NCI-H82 treated with DMSO at 0.1 percent for 48 hours (cell line): ENCODE results near the gene GLA.
A peak's percentile ranks its signal among the peaks of the same experiment; 100 is the strongest.

ENCODE experiments used
- DNase-seq: peaks from one replicate; lab custom pipeline; 2025; ENCODE audit not compliant: unreplicated experiment; lab: John Stamatoyannopoulos, UW

The GLA gene

DNA sequence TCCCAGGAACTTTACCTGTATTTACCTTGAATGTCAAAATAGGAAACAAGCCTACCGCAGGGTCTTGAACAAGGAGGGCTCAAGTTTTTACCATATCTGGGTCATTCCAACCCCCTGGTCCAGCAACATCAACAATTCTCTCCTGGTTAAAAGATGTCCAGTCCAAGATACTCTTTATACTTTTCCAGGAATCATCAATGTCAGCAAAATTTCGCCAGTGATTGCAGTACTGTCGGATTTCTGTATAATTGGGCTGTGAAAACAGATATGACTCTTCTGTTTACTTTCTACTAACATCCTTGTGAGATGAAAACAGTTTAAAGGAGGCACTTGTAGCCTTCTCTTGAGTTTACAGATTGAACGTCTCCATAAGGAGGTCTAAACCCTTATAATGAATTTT is 9.0 kb downstream of the GLA start:
- no peak for DNase-seq

- DNase-seq, result no peak
Observed at GRCh38 chrX:101397779-101398178, 9.9 kb downstream of the GLA start.

DNA sequence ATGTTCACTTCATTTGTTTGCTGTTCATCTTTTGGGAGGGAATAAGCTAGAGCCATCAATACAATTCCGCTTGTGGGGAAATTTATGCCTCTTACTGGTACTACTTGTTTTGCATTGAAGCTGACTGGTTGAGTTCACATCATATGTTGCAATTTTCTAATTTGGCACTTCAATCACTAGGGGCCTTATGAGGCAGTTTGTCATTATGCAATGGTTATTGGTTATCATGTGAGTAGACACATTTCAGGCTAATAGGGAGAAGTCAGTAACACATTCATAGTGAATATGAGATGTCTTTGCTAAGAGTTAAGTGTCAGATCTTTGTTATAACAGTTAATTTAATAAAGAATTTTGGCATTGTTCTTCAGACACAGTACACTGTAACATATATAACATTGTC is 11.9 kb downstream of the GLA start:
- DNase-seq, result no peak

DNA sequence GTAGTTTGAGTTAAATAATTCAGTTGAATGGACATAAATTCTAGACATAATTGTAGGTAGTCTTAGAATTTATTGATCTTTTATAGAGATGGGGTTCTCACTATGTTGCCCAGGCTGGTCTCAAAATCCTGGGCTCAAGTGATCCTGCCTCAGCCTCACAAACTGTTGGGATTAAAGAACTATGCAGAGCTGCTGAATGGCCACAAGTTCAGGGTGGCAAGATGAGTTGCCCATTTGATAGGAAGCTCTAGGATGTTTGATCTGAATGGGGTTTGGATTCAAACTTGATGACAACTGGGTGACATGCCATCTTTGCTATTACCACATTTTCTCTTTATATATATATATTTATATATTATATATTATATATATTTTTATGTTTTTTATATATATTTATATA is 13.4 kb downstream of the GLA start:
- DNase-seq, result no peak

DNA sequence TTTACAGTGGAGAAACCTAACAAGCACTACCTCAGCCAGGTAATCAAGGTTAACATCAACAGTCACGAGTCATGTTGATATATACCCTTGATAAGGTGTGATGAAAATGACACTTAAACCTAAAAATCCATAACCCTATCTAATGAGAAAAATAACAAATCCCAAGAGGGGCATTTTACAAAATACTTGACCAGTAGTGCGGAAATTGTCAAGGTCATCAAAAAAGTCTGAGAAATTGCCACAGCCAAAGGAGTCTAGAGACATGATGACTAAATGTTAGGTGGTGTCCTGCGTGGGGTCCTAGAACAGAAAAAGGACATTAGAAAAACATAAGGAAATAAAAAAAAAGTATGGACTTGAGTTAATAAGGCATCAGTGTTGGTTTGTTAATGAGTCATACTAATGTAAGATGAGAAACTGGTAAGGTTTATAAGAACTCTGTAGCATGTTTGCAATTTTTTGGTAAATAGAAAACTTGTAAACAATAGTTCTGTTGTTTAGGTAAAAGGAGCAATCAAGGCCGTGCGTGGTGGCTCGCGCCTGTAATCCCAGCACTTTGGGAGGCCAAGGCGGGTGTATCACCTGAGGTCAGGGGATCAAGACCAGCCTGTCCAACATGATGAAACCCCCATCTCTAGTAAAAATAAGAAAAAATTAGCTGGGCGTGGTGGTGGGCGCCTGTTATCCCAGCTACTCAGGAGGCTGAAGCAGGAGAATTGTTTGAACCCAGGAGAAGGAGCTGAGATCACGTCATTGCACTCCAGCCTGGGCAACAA is 14.0 kb downstream of the GLA start:
- no peak for DNase-seq

- no peak for DNase-seq
Observed at GRCh38 chrX:101391831-101392230, 15.9 kb downstream of the GLA start.

GRCh38 chrX:101390664-101391525 is 16.8 kb downstream of the GLA start, which contains the start of gene RPL36A:
Gene RPL36A (plus strand): TSS chrX:101391011. CDS start chrX:101391044, 33 bp downstream.
- peak; percentile 82 for DNase-seq

DNA sequence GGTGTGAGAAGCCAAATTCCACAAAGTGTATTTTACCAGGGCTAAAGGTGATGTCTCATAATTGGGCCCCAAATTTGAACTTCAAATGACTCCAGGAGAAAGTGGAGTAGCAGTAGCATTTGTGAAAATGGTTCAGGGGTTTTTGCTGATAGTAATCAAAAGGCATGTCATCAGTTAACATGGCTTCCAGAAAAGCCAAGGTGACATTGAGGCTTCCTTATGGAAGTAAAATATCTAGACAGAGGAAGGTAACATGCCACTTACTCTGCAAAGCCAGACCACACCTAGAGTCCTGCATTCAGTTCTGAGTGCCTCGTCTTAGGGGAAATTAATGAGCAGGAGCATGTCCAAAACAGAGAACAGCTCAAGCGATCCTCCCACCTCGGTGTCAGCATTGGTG is 19.1 kb downstream of the GLA start:
- DNase-seq, result no peak

DNA sequence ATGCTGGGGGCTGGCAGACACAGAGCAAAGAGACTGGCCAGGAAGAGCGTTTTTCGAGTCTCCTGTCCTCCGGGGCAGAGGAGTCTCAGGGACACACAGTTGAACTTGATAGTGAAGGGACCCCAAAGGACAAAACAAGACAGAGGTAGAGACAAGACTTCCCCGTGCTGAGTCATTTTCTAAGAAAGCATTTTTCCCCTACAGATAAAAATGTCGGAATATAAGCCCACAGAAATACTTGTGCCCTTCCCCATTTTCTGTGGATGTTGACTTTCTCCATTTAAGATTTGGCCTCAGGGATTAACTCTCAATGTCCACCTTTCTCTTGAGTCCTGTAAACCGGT is 21.2 kb downstream of the GLA start:
- DNase-seq, result no peak

GRCh38 chrX:101385795-101386541 is 21.8 kb downstream of the GLA start, which contains the start of gene BTK:
Gene BTK (minus strand): TSS chrX:101386191. CDS start chrX:101375284, 10,907 bp downstream.
- DNase-seq, result no peak

DNA sequence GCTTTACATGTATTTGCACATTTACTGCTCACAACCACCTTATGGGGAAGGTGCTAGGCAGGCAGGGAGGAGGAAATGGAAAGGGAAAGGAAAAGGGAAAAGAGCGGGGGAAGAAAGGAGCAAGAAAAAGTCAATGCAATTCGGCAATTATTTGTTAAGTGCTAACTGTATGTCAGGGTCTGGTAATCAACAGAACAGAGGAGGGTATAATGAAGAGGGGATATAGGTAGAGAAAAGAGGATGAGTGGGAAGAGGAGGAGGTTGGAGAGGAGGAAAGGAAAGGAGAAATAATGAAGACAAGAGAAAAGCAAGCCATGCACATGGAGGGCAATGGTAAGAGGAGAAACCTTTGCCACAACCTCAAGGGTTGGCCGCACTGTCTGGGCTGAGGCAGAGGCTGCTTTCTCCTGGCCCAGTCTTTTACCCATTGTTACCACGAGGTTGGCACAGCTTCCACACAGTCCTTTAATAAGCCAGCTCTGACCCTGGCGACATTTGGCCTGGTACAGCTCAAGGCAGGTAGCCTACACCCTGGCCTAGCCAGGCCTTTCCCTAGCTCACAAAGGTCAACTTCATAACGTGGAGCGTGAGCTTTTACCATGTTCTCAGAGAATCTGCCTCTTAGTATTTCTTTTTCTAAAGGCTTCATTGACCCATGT is 22.6 kb downstream of the GLA start:
- DNase-seq, result no peak

DNA sequence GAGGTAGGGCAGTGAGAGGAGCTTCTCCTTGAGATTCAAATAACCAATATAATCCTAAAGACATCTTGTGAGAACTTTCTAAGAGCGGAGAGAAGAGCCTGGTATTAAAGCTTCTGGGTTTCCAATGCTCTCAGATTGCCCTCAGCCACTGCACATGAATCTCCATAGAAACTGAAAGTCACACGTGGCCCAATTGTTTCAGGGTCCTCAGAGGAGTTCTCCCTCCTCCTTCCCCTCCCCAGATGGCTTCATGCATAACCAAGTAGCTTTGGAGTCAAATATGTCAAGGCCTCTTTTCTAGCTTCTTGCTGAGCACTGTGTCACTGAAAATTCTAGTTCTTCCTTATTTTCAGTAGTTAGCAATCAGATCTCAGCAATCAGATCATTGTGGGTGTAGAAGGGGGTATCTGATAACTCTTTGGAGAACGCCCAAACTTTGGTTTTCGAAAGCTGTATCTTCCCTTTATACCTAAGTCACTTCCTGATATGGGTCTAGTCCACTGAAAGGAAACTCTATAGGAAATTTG is 24.0 kb downstream of the GLA start:
- DNase-seq, result no peak

DNA sequence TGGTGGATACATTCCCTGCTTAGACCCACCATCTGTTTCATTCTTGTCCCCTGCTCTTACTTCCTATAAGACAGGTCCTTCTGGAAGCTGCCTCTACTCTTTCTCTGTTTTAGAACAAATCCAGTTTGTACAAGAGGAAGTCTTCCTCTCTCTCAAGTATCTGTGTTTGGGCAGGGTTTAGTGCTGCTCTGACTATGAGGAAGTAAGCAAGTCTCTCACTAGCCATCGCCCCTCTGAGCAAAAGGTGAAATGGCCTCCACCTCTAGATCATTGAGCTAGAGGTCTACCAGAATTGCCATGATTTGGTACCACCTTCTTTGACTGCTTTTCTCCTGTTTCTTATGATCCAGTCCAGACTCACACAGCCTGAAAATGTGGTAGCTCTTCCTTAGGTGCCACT is 30.2 kb downstream of the GLA start:
- no peak for DNase-seq

GRCh38 chrX:101370888-101371504 is 36.7 kb downstream of the GLA start:
- no peak for DNase-seq

- DNase-seq, result no peak
Observed at GRCh38 chrX:101369687-101370086, 38.0 kb downstream of the GLA start.

DNA sequence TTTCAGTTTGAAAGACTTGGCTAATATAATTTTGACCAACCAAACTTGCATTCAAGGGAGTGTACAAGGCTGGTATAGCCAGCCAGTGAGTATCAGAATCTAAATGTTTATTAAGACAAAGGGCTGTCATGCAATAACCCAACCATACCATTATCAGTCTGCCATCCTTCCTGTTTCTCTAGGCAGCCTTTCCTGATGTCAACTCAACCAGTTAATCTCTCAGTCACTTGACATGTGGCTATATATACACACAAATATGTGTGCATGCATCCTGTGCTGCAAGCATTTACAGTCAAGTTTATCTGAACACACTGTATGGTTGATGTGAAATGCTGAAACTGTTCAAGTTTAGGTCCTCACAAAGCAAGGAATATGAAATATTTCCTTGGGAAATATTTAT is 38.9 kb downstream of the GLA start:
- no peak for DNase-seq

DNA sequence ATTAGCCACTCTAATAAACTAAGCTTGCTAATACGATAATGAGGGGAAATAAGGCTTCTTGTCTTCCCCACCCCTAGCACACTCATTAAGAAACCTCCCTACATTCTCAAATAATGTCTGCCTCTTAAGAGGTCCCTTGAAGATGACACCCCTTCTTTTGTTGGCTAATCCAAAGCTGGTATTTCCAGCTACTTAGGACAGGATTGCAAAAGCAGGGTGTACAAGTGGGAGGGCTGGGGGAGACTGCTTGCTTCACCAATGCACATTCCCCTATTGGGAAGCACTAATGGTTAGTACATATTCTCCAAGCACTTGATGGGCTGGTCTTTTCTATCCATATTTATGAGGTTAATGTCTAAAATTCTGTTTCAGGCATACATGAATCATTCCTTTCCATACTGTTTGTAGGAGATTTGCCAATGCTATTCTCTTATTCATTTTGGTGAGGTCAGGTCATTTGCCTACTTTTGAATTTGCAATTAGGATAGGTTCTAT is 42.4 kb downstream of the GLA start:
- DNase-seq, result no peak

DNA sequence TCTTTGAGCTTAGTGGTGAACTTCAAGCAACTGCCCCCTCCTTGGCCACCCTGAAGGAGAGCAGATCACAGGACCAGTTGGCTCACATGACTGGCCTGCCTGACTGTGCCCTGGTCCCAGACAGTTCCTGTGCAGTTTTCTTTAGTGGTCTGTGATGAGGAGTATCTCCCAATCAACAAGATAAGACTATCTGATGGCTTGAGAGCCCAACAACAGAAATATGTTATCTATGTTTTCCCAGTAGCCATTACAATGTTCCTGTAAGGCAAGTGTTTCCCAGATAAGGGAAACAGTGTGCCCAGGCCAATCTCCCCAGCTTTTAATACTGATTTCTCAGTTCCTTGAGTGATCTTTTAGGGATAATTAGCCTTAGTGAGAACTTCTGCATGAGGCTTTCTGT is 45.0 kb downstream of the GLA start:
- DNase-seq, result no peak

- DNase-seq, result no peak
Observed at GRCh38 chrX:101362116-101362515, 45.6 kb downstream of the GLA start.

DNA sequence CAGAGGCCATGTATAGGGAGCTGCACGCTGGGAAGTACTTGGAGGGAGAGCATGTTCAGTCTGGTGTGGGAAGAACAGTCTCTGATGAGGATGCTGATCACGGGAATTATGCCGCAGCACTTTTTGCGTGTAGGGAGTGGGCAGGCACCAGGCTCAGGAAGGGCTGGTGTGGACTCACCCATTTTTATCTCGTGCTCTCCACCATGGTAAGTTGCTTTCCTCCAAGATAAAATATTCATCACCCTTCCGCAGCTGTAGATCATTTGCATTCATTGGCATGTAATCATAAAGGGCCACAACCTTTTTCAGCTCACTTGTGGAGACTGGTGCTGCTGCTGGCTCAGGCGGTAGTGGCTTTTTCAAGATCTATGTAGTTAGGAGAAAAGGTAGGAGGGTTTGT is 47.3 kb downstream of the GLA start:
- DNase-seq, result no peak
